ENCODE results near the gene PRR7. TPM values are rescaled to one million over a fixed set of nuclear protein-coding genes. Genes with fewer than 3 reads are reported as not detected.

The PRR7 gene
- total and polyA plus RNA-seq, 2 of the 13 experiments (the other 11 are each of a cell fraction or from before 2014, with no cell fraction given), result 4.8 to 5.0 TPM

DNA sequence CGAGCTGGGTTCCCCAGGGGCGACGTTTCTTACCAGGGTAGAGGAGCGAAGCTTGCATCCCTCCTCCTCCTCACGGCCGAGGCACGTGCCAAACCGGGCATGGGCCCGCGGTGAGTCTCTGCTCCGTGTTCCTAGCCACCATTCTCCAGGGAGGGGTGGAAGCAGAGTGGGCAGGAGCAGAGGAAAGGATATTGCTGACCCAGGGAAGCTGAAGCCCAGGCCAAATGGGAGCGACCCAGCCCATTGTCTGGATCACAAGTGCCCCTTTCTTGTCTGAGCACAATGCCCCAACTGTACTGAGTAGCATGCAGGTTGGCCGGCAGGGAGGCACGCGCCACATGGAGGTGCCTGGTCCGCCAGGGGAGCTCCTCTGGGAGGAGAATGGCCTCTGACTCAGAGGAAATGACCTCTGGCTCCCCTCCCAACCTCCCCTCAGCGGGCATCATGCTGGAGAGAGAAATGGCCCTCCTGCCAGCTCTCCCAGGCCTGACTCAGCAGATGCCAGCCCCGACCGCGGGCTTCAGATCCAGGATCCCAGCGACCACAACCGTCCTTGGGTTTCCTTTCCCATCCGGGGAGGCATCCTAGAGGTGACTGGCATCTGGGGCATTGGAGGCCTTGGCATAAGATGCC is 1.1 kb downstream of the PRR7 start (continued):
- TF ChIP-seq NR2C2 (CRISPR knock-in tag; IDR thresholded peaks at IDR 0.05; ENCODE audit: borderline replicate concordance), result peak; percentile 80
- peak; percentile 91 for TF ChIP-seq POLR2G (IDR thresholded peaks at IDR 0.05; ENCODE audit: low read depth, low read length)
- TF ChIP-seq ZBTB26 (CRISPR knock-in tag; IDR thresholded peaks at IDR 0.05; ENCODE audit: borderline replicate concordance), result peak; percentile 30; the same call in 1 of the 2 replicates
- TF ChIP-seq ZNF605 (CRISPR knock-in tag; IDR thresholded peaks at IDR 0.05), result peak; percentile 71; the same call in 1 of the 2 replicates
- no peak for TF ChIP-seq MIER2 (CRISPR knock-in tag; IDR thresholded peaks at IDR 0.05)
- TF ChIP-seq HES4 (CRISPR knock-in tag; IDR thresholded peaks at IDR 0.05; ENCODE audit: borderline replicate concordance), result peak; percentile 21; the same call in 1 of the 2 replicates
- no peak; the same call in 1 of the 2 replicates for TF ChIP-seq FIP1L1 (IDR thresholded peaks at IDR 0.05; ENCODE audit: borderline replicate concordance, insufficient read depth, low read depth, low read length)
- TF ChIP-seq FOXK1 (CRISPR knock-in tag; IDR thresholded peaks at IDR 0.05; ENCODE audit: borderline replicate concordance, low read depth), result no peak
- no peak for TF ChIP-seq DZIP1 (CRISPR knock-in tag; IDR thresholded peaks at IDR 0.05)
- TF ChIP-seq PHB2 (IDR thresholded peaks at IDR 0.05; ENCODE audit: partially characterized antibody), result no peak
- TF ChIP-seq MBNL3 (CRISPR knock-in tag; conservative IDR thresholded peaks at IDR 0.05), result no peak
- TF ChIP-seq ZNF234 (CRISPR knock-in tag; conservative IDR thresholded peaks at IDR 0.05), result no peak
- TF ChIP-seq XRCC5 (optimal IDR thresholded peaks at IDR 0.05; ENCODE audit: low read length), result peak; percentile 60
- TF ChIP-seq, protein P1, sequence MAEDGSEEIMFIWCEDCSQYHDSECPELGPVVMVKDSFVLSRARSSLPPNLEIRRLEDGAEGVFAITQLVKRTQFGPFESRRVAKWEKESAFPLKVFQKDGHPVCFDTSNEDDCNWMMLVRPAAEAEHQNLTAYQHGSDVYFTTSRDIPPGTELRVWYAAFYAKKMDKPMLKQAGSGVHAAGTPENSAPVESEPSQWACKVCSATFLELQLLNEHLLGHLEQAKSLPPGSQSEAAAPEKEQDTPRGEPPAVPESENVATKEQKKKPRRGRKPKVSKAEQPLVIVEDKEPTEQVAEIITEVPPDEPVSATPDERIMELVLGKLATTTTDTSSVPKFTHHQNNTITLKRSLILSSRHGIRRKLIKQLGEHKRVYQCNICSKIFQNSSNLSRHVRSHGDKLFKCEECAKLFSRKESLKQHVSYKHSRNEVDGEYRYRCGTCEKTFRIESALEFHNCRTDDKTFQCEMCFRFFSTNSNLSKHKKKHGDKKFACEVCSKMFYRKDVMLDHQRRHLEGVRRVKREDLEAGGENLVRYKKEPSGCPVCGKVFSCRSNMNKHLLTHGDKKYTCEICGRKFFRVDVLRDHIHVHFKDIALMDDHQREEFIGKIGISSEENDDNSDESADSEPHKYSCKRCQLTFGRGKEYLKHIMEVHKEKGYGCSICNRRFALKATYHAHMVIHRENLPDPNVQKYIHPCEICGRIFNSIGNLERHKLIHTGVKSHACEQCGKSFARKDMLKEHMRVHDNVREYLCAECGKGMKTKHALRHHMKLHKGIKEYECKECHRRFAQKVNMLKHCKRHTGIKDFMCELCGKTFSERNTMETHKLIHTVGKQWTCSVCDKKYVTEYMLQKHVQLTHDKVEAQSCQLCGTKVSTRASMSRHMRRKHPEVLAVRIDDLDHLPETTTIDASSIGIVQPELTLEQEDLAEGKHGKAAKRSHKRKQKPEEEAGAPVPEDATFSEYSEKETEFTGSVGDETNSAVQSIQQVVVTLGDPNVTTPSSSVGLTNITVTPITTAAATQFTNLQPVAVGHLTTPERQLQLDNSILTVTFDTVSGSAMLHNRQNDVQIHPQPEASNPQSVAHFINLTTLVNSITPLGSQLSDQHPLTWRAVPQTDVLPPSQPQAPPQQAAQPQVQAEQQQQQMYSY (CRISPR knock-in tag; IDR thresholded peaks at IDR 0.05), result no peak
- no peak for TF ChIP-seq ZIK1 (CRISPR knock-in tag; IDR thresholded peaks at IDR 0.05; ENCODE audit: borderline replicate concordance, low read depth)
- TF ChIP-seq REPIN1 (CRISPR knock-in tag; IDR thresholded peaks at IDR 0.05; ENCODE audit: borderline replicate concordance, low read depth), result no peak
- peak; percentile 53 to 70; a peak in 2 of 4 replicates for TF ChIP-seq MAFK (conservative IDR thresholded peaks at IDR 0.05 in 1 of 2, IDR thresholded peaks at IDR 0.05 in 1 of 2; ENCODE audit: low read length in 2 of 2)
- TF ChIP-seq ZSCAN30 (CRISPR knock-in tag; IDR thresholded peaks at IDR 0.05), result no peak
- no peak for TF ChIP-seq ZKSCAN1 (IDR thresholded peaks at IDR 0.05; ENCODE audit: low read length)
- TF ChIP-seq PPARG (CRISPR knock-in tag; conservative IDR thresholded peaks at IDR 0.05), result peak; percentile 78
- peak; percentile 96 for TF ChIP-seq ZNF543 (CRISPR knock-in tag; IDR thresholded peaks at IDR 0.05)
- peak; percentile 59; the same call in 1 of the 2 replicates for TF ChIP-seq ATF7-NPFF (CRISPR knock-in tag; IDR thresholded peaks at IDR 0.05; ENCODE audit: low read depth)

Data from HepG2 (cell line).